GM10847 (cell line): Measurements from ENCODE around the gene DUSP7.

ENCODE experiments used
- POLR2A ChIP-seq: IDR thresholded peaks from 2 replicates; pipeline ENCODE4 v1.6.1; 2011; ENCODE audit not compliant: insufficient read length; ENCODE audit errors: extremely low read depth

DUSP7 gene

GRCh38 chr3:52061121-52061910, 4.9 kb upstream of the DUSP7 start:
- no peak for TF ChIP-seq POLR2A

GRCh38 chr3:52059781-52060180, 3.4 kb upstream of the DUSP7 start:
- TF ChIP-seq POLR2A = no peak

GRCh38 chr3:52057812-52058495, 1.6 kb upstream of the DUSP7 start:
- TF ChIP-seq POLR2A = no peak

- TF ChIP-seq POLR2A = peak; percentile 9
These were observed 819 bp upstream of the DUSP7 start for GRCh38 chr3:52056968-52057811.

- TF ChIP-seq POLR2A = no peak
These were observed 627 bp downstream of the DUSP7 start for GRCh38 chr3:52055537-52056351.

GRCh38 chr3:52054661-52055511, 1.5 kb downstream of the DUSP7 start:
- TF ChIP-seq POLR2A = no peak

GRCh38 chr3:52053307-52054304, 2.8 kb downstream of the DUSP7 start:
- no peak for TF ChIP-seq POLR2A

- no peak for TF ChIP-seq POLR2A
These were observed 3.5 kb downstream of the DUSP7 start for GRCh38 chr3:52052831-52053306.

- TF ChIP-seq POLR2A = no peak
These were observed 4.9 kb downstream of the DUSP7 start for GRCh38 chr3:52051444-52051843.

- no peak for TF ChIP-seq POLR2A
These were observed 5.8 kb downstream of the DUSP7 start for GRCh38 chr3:52050571-52050970.

GRCh38 chr3:52049503-52049902, 6.9 kb downstream of the DUSP7 start:
- TF ChIP-seq POLR2A = no peak

GRCh38 chr3:52047295-52047960, 8.9 kb downstream of the DUSP7 start:
- TF ChIP-seq POLR2A = no peak

GRCh38 chr3:52046902-52047239, 9.5 kb downstream of the DUSP7 start:
- no peak for TF ChIP-seq POLR2A
